Panc1 (cell line): ENCODE data around the gene OXT. TPM values are rescaled to one million over a fixed set of nuclear protein-coding genes. Genes with fewer than 3 reads are reported as not detected.
"Not testable (repeated sequence)": the region's sequence is repeated elsewhere in the genome, so short reads cannot be mapped to it uniquely, and the experiment has no call there.

Experiments
- ATAC-seq: fragments of 200-7000 bp; cut with Tn5 transposase; 2 replicates; pipeline ENCODE4 v1.9.1; 2020; ENCODE audit warnings: mild to moderate bottlenecking, moderate library complexity
- BruUV-seq: library from RNA; stranded (reverse); fragments of 400-500 nt; replicated peaks from 2 replicates; lab custom pipeline; 2021; lab: Mats Ljungman, UMichigan
- CTCF ChIA-PET: fragments of 300-600 bp; sonication (Branson Sonifier 250); formaldehyde crosslinking; loops from one replicate; lab custom pipeline; 2022; ENCODE audit warnings: antibody characterized with exemption; lab: Charles Lee
- POLR2A ChIA-PET: fragments of 300-600 bp; sonication (Branson Sonifier 250); formaldehyde crosslinking; loops from one replicate; lab custom pipeline; 2022; ENCODE audit warnings: antibody characterized with exemption; lab: Charles Lee
- DNase-seq: peaks from one replicate; pipeline ENCODE4 v3.0.0-alpha.2; 2010; ENCODE audit warnings: low read depth, low spot score
- H3K27ac ChIP-seq: 2 replicates; pipeline ENCODE4 v1.5.1; 2011; ENCODE audit warnings: mild to moderate bottlenecking, low read length, inconsistent platforms
- H3K27me3 ChIP-seq: fragments of 200-500 bp; sonication (Bioruptor generic); 2 replicates; pipeline ENCODE4 v1.6.0; 2014; ENCODE audit warnings: low read length, inconsistent platforms; ENCODE audit not compliant: control insufficient read depth, insufficient read depth
- H3K36me3 ChIP-seq: fragments of 200-500 bp; sonication (Bioruptor generic); 2 replicates; pipeline ENCODE4 v1.5.1; 2014; ENCODE audit warnings: inconsistent platforms, mild to moderate bottlenecking, low read length, moderate library complexity; ENCODE audit not compliant: control insufficient read depth, insufficient read depth
- H3K4me1 ChIP-seq: 2 replicates; pipeline ENCODE4 v1.5.1; 2011; ENCODE audit warnings: inconsistent platforms, mild to moderate bottlenecking, low read length, moderate library complexity; ENCODE audit not compliant: control insufficient read depth, insufficient read depth
- H3K4me3 ChIP-seq, 2 experiments: 2 replicates each; pipeline ENCODE4 v1.5.1; 2011 to 2012; ENCODE audit warnings: low read depth in 2 of 2, low read length in 2 of 2, mild to moderate bottlenecking in 2 of 2, inconsistent platforms in 1 of 2, moderate library complexity in 1 of 2
- H3K9me3 ChIP-seq: fragments of 200-500 bp; sonication (Bioruptor generic); 2 replicates; pipeline ENCODE4 v1.5.1; 2014; ENCODE audit warnings: low read depth, mild to moderate bottlenecking, inconsistent platforms, low read length, moderate library complexity; ENCODE audit not compliant: control insufficient read depth, insufficient read depth
- POLR2AphosphoS5 ChIP-seq: IDR thresholded peaks from 2 replicates; pipeline ENCODE4 v1.6.1; 2012; ENCODE audit warnings: mild to moderate bottlenecking, low read depth, low read length, moderate library complexity
- SIN3A ChIP-seq: IDR thresholded peaks from 2 replicates; pipeline ENCODE4 v1.6.1; 2012; ENCODE audit warnings: low read depth, mild to moderate bottlenecking, low read length, moderate library complexity, borderline replicate concordance; ENCODE audit not compliant: insufficient read depth
- TCF7L2 ChIP-seq: IDR thresholded peaks from 2 replicates; pipeline ENCODE4 v1.6.1; 2011; ENCODE audit warnings: mild to moderate bottlenecking, low read depth, low read length, inconsistent platforms
- in situ Hi-C: cut with HindIII; loops from 2 replicates; pipeline ENCODE4 v1.10.0; 2016; ENCODE audit warnings: low sequenced_read_pairs, low pct_unique_long_range_greater_than_20kb
- intact Hi-C: fragments of 100-400 bp; cut with micrococcal nuclease; formaldehyde crosslinking; loops from one replicate; pipeline ENCODE4 v1.10.0; 2022; ENCODE audit not compliant: unreplicated experiment
- total RNA-seq: library from RNA; stranded (reverse); gene quantifications from one replicate; pipeline ENCODE4 v1.2.1, GENCODE V29; 2021; ENCODE audit not compliant: unreplicated experiment
- TF ChIP-seq, protein P1 (sequence below): fragments of 450-650 bp; IDR thresholded peaks from 2 replicates; pipeline ENCODE4 v1.5.1; 2017; ENCODE audit warnings: mild to moderate bottlenecking
- TF ChIP-seq, protein P2 (sequence below), 2 experiments: IDR thresholded peaks; 2 replicates each; pipeline ENCODE4 v1.6.1; 2011 to 2012; ENCODE audit warnings: low read depth in 2 of 2, control low read depth in 1 of 2, low read length in 1 of 2, mild to moderate bottlenecking in 1 of 2, moderate library complexity in 1 of 2; ENCODE audit not compliant: insufficient read depth in 1 of 2

OXT gene
- total RNA-seq, 1 experiment from 2014 or later: not detected

DNA sequence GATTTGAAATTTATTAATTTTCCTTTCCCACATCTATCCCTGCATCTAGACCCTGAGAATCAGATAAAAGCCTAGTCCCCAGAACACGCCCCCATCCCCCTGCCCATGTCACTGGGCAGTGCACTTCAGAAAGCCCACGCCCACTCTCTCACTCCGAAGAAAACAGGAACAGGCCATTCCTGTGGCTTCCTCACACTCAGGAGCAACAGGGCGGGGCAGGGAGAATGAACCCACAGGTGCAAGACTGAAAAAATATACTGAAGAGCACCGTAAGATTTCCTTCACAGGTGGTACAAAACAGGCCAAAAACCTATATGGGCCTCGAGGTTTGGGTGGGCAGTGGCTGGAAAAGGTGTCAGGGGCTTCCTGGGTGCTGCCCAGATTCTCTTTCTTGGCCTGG is 3.4 kb downstream of the OXT start:
- DNase-seq (no peak), ATAC-seq (no peak)
- no peaks in the 10 kb centered on the region for H3K27me3 ChIP-seq
- CTCF ChIA-PET: no interaction called here
- no peaks in the 10 kb centered on the region for H3K36me3 ChIP-seq
- TF ChIP-seq TCF7L2: no peak
- TF ChIP-seq, protein P1, sequence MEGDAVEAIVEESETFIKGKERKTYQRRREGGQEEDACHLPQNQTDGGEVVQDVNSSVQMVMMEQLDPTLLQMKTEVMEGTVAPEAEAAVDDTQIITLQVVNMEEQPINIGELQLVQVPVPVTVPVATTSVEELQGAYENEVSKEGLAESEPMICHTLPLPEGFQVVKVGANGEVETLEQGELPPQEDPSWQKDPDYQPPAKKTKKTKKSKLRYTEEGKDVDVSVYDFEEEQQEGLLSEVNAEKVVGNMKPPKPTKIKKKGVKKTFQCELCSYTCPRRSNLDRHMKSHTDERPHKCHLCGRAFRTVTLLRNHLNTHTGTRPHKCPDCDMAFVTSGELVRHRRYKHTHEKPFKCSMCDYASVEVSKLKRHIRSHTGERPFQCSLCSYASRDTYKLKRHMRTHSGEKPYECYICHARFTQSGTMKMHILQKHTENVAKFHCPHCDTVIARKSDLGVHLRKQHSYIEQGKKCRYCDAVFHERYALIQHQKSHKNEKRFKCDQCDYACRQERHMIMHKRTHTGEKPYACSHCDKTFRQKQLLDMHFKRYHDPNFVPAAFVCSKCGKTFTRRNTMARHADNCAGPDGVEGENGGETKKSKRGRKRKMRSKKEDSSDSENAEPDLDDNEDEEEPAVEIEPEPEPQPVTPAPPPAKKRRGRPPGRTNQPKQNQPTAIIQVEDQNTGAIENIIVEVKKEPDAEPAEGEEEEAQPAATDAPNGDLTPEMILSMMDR: no peak
- TF ChIP-seq POLR2AphosphoS5: no peak
- no peak for TF ChIP-seq SIN3A
- TF ChIP-seq, protein P2, sequence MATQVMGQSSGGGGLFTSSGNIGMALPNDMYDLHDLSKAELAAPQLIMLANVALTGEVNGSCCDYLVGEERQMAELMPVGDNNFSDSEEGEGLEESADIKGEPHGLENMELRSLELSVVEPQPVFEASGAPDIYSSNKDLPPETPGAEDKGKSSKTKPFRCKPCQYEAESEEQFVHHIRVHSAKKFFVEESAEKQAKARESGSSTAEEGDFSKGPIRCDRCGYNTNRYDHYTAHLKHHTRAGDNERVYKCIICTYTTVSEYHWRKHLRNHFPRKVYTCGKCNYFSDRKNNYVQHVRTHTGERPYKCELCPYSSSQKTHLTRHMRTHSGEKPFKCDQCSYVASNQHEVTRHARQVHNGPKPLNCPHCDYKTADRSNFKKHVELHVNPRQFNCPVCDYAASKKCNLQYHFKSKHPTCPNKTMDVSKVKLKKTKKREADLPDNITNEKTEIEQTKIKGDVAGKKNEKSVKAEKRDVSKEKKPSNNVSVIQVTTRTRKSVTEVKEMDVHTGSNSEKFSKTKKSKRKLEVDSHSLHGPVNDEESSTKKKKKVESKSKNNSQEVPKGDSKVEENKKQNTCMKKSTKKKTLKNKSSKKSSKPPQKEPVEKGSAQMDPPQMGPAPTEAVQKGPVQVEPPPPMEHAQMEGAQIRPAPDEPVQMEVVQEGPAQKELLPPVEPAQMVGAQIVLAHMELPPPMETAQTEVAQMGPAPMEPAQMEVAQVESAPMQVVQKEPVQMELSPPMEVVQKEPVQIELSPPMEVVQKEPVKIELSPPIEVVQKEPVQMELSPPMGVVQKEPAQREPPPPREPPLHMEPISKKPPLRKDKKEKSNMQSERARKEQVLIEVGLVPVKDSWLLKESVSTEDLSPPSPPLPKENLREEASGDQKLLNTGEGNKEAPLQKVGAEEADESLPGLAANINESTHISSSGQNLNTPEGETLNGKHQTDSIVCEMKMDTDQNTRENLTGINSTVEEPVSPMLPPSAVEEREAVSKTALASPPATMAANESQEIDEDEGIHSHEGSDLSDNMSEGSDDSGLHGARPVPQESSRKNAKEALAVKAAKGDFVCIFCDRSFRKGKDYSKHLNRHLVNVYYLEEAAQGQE (IDR thresholded peaks at IDR 0.05; ENCODE audit: insufficient read depth in 1 of 2, low read depth in 2 of 2, low read length in 1 of 2): no peak
- H3K9me3 ChIP-seq: no peaks in the 10 kb centered on the region
- no TSS peak for BruUV-seq
- H3K4me1 ChIP-seq: no peaks in the 10 kb centered on the region
- in situ Hi-C loops: no loop called here
- POLR2A ChIA-PET: no interaction called here
- intact Hi-C loops: no loop called here
- no peak overlapping the region for H3K4me3 ChIP-seq
- no peak overlapping the region for H3K27ac ChIP-seq

DNA sequence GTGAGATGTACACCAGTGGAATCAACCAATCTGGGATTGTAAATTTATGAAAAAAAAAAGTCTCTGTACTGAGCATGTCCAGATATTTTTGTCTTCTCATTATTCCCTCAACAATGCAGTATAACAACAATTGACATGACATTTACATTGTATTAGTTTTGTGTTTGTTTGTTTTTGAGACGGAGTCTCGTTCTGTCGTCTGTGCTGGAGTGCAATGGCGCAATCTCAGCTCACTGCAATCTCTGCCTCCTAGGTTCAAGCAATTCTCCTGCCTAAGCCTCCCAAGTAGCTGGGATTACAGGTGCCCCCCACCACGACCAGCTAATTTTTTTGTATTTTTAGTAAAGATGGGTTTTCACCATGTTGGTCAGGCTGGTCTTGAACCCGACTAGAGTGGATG is 3.9 kb downstream of the OXT start:
- H3K4me1 ChIP-seq, H3K36me3 ChIP-seq, H3K27me3 ChIP-seq, intact Hi-C loops, BruUV-seq, DNase-seq, in situ Hi-C loops, POLR2A ChIA-PET, CTCF ChIA-PET, H3K9me3 ChIP-seq, H3K27ac ChIP-seq, H3K4me3 ChIP-seq, ATAC-seq: not testable (repeated sequence)

DNA sequence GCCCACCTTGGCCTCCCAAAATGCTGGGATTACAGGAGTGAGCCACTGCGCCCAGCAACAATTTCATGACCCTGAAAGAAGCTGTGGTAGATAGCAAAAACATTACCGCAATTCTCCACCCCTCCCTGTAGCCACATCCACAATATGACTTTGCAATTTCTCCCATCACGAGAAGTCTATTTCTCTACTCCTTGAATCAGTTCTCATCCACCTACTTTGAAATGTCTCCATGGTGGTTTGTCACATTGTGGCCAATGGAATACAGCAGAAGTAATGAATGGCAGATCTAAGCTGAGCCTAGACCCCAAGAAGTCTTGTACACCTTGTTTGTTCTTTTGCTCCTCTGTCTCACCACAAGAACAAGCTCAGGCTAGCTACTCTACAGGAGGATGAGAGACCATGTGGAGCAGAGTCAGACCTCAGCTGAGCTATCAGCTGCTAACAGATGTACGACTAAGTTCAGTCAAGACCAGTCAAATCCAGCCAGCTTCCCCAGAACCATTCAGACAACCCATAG is 6.3 kb downstream of the OXT start:
- H3K36me3 ChIP-seq: no peaks in the 10 kb centered on the region
- H3K27me3 ChIP-seq: no peaks in the 10 kb centered on the region
- ChIA-PET POLR2A (no interaction called here), CTCF (interaction anchor here (0.6 kb wide), 1 partner anchor 24 kb away, joined by 3 read pairs; no protein-coding TSS in a partner anchor)
- no peak overlapping the region for H3K4me3 ChIP-seq
- in situ Hi-C loops (no loop called here), intact Hi-C loops (no loop called here)
- TF ChIP-seq SIN3A (no peak), TCF7L2 (no peak), POLR2AphosphoS5 (no peak)
- TF ChIP-seq, protein P2 (IDR thresholded peaks at IDR 0.05; ENCODE audit: insufficient read depth in 1 of 2, low read depth in 2 of 2, low read length in 1 of 2): no peak
- TF ChIP-seq, protein P1: no peak
- DNase-seq: no peak
- H3K4me1 ChIP-seq: peaks cover 16% of the 10 kb centered on the region
- no peak overlapping the region for H3K27ac ChIP-seq
- no peaks in the 10 kb centered on the region for H3K9me3 ChIP-seq
- no peak for ATAC-seq
- no TSS peak for BruUV-seq
